ENCODE data around the gene AMPH. TPM values are rescaled to one million over a fixed set of nuclear protein-coding genes. Genes with fewer than 3 reads are reported as not detected.
"Not testable (repeated sequence)": the region's sequence is repeated elsewhere in the genome, so short reads cannot be mapped to it uniquely, and the experiment has no call there.

AMPH gene
- total and polyA plus RNA-seq, 2 donors (not counting 1 experiment from before 2014, with no cell fraction given), result 2.4 to 3.6 TPM

DNA sequence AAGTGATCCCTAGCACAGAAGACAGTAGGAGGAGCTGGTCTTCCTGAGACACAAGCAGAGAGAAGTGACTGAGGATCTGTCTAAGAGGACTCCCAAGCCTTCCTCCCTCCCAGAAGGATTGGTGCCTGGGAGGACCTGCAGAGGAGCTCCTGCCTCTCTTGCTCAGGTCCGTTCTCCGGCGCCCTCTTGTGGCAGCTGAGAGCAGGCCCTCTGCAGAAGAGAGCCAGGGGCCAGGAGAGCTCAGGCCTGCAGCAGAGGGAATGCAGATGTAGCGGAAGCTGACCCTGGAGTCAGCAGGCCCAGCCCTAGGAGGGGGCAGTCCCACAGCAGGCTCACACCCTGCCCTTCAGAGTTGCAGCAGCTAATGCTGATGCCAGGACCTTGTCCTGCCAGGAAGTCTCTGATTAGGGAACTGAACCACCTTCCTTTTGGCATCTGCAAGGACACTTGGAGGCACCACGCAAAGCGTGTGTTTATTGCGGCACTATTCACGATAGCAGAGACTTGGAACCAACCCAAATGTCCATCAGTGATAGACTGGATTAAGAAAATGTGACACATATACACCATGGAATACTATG, 276.8 kb downstream of the AMPH start:
- not testable (repeated sequence) for H3K4me3 ChIP-seq (replicated peaks in 1 of 4; ENCODE audit: control extremely low read depth in 1 of 4, insufficient read depth in 1 of 4, low read depth in 3 of 4, low read length in 4 of 4); H4K20me1 ChIP-seq (ENCODE audit: control insufficient read depth, extremely low read depth, insufficient read depth, low read length); H3K27ac ChIP-seq (ENCODE audit: insufficient read depth, low read length); H2AFZ ChIP-seq (ENCODE audit: low read length); H3K4me1 ChIP-seq (ENCODE audit: control insufficient read depth, extremely low read depth, insufficient read depth, low read length); H3K79me2 ChIP-seq (ENCODE audit: control insufficient read depth, insufficient read depth, low read length); H3K4me2 ChIP-seq (ENCODE audit: extremely low read depth, insufficient read depth, low read length); H3K27me3 ChIP-seq (ENCODE audit: control insufficient read depth, insufficient read depth, low read length); H3K9ac ChIP-seq (ENCODE audit: insufficient read depth, low read length); H3K36me3 ChIP-seq (ENCODE audit: control insufficient read depth, insufficient read depth, low read length); H3K9me3 ChIP-seq (ENCODE audit: control insufficient read depth, insufficient read depth, low read depth, low read length)
- TF ChIP-seq, protein P1, sequence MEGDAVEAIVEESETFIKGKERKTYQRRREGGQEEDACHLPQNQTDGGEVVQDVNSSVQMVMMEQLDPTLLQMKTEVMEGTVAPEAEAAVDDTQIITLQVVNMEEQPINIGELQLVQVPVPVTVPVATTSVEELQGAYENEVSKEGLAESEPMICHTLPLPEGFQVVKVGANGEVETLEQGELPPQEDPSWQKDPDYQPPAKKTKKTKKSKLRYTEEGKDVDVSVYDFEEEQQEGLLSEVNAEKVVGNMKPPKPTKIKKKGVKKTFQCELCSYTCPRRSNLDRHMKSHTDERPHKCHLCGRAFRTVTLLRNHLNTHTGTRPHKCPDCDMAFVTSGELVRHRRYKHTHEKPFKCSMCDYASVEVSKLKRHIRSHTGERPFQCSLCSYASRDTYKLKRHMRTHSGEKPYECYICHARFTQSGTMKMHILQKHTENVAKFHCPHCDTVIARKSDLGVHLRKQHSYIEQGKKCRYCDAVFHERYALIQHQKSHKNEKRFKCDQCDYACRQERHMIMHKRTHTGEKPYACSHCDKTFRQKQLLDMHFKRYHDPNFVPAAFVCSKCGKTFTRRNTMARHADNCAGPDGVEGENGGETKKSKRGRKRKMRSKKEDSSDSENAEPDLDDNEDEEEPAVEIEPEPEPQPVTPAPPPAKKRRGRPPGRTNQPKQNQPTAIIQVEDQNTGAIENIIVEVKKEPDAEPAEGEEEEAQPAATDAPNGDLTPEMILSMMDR (conservative IDR thresholded peaks at IDR 0.05 in 1 of 2, IDR thresholded peaks at IDR 0.05 in 1 of 2; ENCODE audit: low read depth in 1 of 2, low read length in 2 of 2), result peak; percentile 40 to 57
- DNase-seq (ENCODE audit: low read depth in 2 of 2), result peak; percentile 16 to 23

DNA sequence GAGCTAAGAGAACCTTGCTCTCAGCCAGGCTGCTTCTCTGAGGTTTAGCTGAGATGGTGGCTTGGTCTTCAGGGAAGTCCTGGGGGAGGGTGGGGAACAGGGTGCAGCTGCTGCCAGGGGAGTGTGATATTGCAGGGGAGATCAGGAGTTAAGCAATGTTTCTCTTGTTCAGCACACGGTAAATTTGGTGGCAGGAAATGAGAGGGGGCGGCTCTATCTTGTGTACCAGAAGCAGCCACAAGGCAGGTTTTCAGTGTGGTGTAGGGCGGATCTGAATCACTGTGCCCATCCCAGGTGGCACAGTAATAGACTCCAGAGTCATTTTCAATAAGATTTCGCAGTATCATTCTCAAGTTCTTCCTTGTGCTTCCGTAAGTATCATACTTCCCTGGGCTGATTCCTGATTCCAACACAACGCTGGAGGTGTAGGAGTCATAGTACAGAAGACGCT, 277.7 kb downstream of the AMPH start:
- not testable (repeated sequence) for H4K20me1 ChIP-seq (ENCODE audit: control insufficient read depth, extremely low read depth, insufficient read depth, low read length); H3K27me3 ChIP-seq (ENCODE audit: control insufficient read depth, insufficient read depth, low read length); DNase-seq (ENCODE audit: low read depth in 2 of 2); H3K36me3 ChIP-seq (ENCODE audit: control insufficient read depth, insufficient read depth, low read length); H3K4me1 ChIP-seq (ENCODE audit: control insufficient read depth, extremely low read depth, insufficient read depth, low read length); H3K27ac ChIP-seq (ENCODE audit: insufficient read depth, low read length); H3K4me2 ChIP-seq (ENCODE audit: extremely low read depth, insufficient read depth, low read length); H3K9ac ChIP-seq (ENCODE audit: insufficient read depth, low read length); H3K9me3 ChIP-seq (ENCODE audit: control insufficient read depth, insufficient read depth, low read depth, low read length); H3K79me2 ChIP-seq (ENCODE audit: control insufficient read depth, insufficient read depth, low read length); H3K4me3 ChIP-seq (replicated peaks in 1 of 4; ENCODE audit: control extremely low read depth in 1 of 4, insufficient read depth in 1 of 4, low read depth in 3 of 4, low read length in 4 of 4); H2AFZ ChIP-seq (ENCODE audit: low read length)

DNA sequence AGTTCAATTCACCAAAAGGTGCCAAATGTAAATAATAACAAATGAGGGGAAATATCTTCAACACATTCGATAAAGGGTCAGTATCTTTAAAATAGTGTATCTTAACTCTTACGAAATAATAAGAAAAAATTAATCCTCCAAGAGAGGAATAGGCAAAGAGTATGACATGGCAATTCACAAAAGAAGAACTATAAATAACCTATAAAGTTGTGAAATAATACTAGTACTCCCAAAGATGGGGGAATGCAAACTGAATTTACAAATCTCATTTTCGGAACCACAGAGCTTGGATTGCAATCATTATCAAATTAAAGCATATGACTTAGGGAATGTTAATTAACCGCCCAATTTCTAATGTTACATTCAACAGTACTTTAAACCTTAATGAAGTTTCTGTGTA, 279.6 kb downstream of the AMPH start:
- no peaks in the 10 kb centered on the region for H3K79me2 ChIP-seq (ENCODE audit: control insufficient read depth, insufficient read depth, low read length)
- no peak overlapping the region for H3K4me2 ChIP-seq (ENCODE audit: extremely low read depth, insufficient read depth, low read length)
- no peaks in the 10 kb centered on the region for H3K4me1 ChIP-seq (ENCODE audit: control insufficient read depth, extremely low read depth, insufficient read depth, low read length)
- H3K4me3 ChIP-seq (replicated peaks in 1 of 4; ENCODE audit: control extremely low read depth in 1 of 4, insufficient read depth in 1 of 4, low read depth in 3 of 4, low read length in 4 of 4), result no peak overlapping the region
- H4K20me1 ChIP-seq (ENCODE audit: control insufficient read depth, extremely low read depth, insufficient read depth, low read length), result no peaks in the 10 kb centered on the region
- H3K36me3 ChIP-seq (ENCODE audit: control insufficient read depth, insufficient read depth, low read length), result no peaks in the 10 kb centered on the region
- no peaks in the 10 kb centered on the region for H3K27me3 ChIP-seq (ENCODE audit: control insufficient read depth, insufficient read depth, low read length)
- no peak overlapping the region for H2AFZ ChIP-seq (ENCODE audit: low read length)
- no peak overlapping the region for H3K27ac ChIP-seq (ENCODE audit: insufficient read depth, low read length)
- TF ChIP-seq EZH2 (IDR thresholded peaks at IDR 0.05; ENCODE audit: low read length, missing control alignments), result no peak
- TF ChIP-seq, protein P1 (conservative IDR thresholded peaks at IDR 0.05 in 1 of 2, IDR thresholded peaks at IDR 0.05 in 1 of 2; ENCODE audit: low read depth in 1 of 2, low read length in 2 of 2), result no peak
- no peaks in the 10 kb centered on the region for H3K9me3 ChIP-seq (ENCODE audit: control insufficient read depth, insufficient read depth, low read depth, low read length)
- H3K9ac ChIP-seq (ENCODE audit: insufficient read depth, low read length), result no peak overlapping the region
- no peak for DNase-seq (ENCODE audit: low read depth in 2 of 2)

DNA sequence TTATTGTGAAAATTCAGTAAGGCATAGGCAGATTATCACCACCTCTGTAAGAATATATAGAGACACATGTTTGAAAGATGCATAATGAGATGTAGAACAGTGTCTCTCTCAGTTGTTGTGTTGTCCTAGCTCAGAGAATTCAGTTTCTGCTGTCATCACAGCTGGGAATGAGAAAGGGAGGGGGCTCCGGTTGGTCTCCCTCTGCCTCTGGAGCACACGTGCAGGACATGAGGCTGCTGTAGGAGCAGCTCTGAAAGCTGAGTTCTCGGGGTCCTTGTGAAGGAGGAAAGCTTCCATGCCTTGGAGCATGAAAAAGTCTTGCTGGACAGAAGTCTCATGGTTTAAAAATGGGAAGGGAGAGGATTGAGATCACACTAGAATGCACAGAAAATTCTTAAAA, 280.4 kb downstream of the AMPH start:
- H3K27ac ChIP-seq (ENCODE audit: insufficient read depth, low read length); DNase-seq (ENCODE audit: low read depth in 2 of 2); H3K79me2 ChIP-seq (ENCODE audit: control insufficient read depth, insufficient read depth, low read length); H3K9me3 ChIP-seq (ENCODE audit: control insufficient read depth, insufficient read depth, low read depth, low read length); H3K4me1 ChIP-seq (ENCODE audit: control insufficient read depth, extremely low read depth, insufficient read depth, low read length); H3K36me3 ChIP-seq (ENCODE audit: control insufficient read depth, insufficient read depth, low read length); H2AFZ ChIP-seq (ENCODE audit: low read length); H3K27me3 ChIP-seq (ENCODE audit: control insufficient read depth, insufficient read depth, low read length); H3K4me2 ChIP-seq (ENCODE audit: extremely low read depth, insufficient read depth, low read length); H3K9ac ChIP-seq (ENCODE audit: insufficient read depth, low read length); H4K20me1 ChIP-seq (ENCODE audit: control insufficient read depth, extremely low read depth, insufficient read depth, low read length); H3K4me3 ChIP-seq (replicated peaks in 1 of 4; ENCODE audit: control extremely low read depth in 1 of 4, insufficient read depth in 1 of 4, low read depth in 3 of 4, low read length in 4 of 4): not testable (repeated sequence)
